Right ventricle myocardium inferior (tissue), 1 donor: ENCODE results near the gene CHPT1. TPM values are rescaled to one million over a fixed set of nuclear protein-coding genes. Genes with fewer than 3 reads are reported as not detected.

Experiments used
- ATAC-seq: fragments of 200-7000 bp; cut with Tn5 transposase; one replicate; pipeline ENCODE4 v1.9.1; 2020; ENCODE audit warnings: mild to moderate bottlenecking, moderate library complexity
- DNase-seq: peaks from one replicate; pipeline ENCODE4 v3.0.0; 2021; ENCODE audit errors: missing footprints
- intact Hi-C: fragments of 100-400 bp; cut with DNase I; formaldehyde crosslinking; loops from one replicate; pipeline ENCODE4 v1.11.0; 2022
- total RNA-seq: library from RNA; stranded (reverse); fragmentation: NEBNext Ultra II Directional; extraction: Animal tissue kit (Norgen Biotek cat#: 25700); gene quantifications from one replicate; pipeline ENCODE4 v1.2.1, GENCODE V29; 2021
- donor health status: DM: no; HTN: yes; CAD: no; lungs with severe emphysema.

CHPT1 gene
- total RNA-seq, 1 donor from 2014 or later: 128 TPM

GRCh38 chr12:101777978-101778377 lies 80.5 kb downstream of the CHPT1 start:
- ATAC-seq (peak; percentile 68), DNase-seq (no peak)
- intact Hi-C loops: no loop called here

Other genes with a start within 250 kb of the CHPT1 start
- gene SPIC, start 222.3 kb upstream of the CHPT1 start, total RNA-seq: not detected
- gene MYBPC1, start 102.7 kb upstream of the CHPT1 start, total RNA-seq: 7.3 TPM
- gene SYCP3, start 41.8 kb downstream of the CHPT1 start, total RNA-seq: not detected
- gene GNPTAB, start 133.3 kb downstream of the CHPT1 start, total RNA-seq: 56.2 TPM
- gene DRAM1, start 179.9 kb downstream of the CHPT1 start, total RNA-seq: 6.2 TPM